T-helper 22 cell (primary cell): ENCODE results near the gene HDAC11.
"Not testable (repeated sequence)": the region's sequence is repeated elsewhere in the genome, so short reads cannot be mapped to it uniquely, and the experiment has no call there.

ENCODE experiments used
- DNase-seq: peaks from one replicate; pipeline ENCODE4 v3.0.0-alpha.2; 2020; ENCODE audit warnings: low read depth

HDAC11 gene, protein sequence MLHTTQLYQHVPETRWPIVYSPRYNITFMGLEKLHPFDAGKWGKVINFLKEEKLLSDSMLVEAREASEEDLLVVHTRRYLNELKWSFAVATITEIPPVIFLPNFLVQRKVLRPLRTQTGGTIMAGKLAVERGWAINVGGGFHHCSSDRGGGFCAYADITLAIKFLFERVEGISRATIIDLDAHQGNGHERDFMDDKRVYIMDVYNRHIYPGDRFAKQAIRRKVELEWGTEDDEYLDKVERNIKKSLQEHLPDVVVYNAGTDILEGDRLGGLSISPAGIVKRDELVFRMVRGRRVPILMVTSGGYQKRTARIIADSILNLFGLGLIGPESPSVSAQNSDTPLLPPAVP

DNA sequence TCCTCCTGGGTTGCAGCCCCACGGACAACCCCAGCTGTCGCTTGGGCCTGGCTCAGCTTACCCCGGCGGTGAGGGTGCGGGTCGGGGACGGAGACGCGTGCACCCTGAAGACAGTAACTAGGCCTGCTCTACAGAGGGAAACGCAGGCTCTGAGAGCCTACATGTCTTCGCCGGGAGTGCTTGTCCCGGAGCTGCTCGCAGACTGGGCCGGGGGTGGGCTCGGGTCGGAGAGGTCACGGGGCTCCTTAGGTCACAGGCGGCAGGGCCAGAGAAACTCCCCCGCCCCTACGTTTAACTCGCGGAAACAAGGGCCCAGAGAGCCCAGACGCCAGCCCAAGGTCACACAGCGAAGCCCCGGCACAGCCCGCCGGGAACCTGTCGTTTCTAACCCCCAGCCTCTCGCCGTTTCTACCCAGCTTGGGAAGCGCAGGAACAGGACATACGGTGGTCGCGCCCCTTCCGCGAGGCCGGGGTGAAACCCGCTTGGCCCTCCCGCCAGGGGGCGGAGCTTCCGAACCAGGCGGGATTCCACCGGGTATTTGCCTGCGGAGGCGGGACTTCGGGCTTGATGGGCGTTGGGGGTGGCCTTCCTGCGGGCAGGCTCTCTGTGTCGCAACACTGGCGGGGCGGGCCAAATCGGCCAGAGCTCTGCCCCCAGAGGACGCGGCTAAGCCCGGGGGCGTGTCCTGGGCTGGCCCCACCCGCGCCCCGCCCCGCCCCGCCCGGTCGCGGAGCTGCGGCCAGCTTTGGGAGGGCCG is at the start of gene HDAC11:
HDAC11 (plus strand) TSS at position 725 of the 758 bp plus-strand sequence. CDS start 42 bp downstream, outside the sequence.
- DNase-seq: peak; percentile 97

DNA sequence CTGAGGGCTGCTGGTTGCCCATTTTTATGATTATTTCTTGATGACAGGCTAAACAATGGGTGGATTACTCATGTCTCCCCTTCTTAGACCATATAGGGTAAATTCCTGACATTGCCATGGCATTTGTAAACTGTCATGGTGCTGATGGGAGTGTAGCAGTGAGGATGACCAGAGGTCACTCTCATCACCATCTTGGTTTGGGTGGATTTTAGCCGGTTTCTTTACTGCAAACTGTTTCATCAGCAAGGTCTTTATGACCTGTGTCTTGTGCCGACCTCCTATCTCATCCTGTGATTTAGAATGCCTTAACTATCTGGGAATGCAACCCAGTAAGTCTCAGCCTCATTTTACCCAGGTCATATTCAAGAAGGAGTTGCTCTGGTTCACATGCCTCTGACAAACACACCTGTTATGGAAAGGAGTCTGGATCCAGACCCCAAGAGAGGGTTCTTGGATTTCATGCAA is 49.7 kb upstream of the HDAC11 start:
- DNase-seq: not testable (repeated sequence)

DNA sequence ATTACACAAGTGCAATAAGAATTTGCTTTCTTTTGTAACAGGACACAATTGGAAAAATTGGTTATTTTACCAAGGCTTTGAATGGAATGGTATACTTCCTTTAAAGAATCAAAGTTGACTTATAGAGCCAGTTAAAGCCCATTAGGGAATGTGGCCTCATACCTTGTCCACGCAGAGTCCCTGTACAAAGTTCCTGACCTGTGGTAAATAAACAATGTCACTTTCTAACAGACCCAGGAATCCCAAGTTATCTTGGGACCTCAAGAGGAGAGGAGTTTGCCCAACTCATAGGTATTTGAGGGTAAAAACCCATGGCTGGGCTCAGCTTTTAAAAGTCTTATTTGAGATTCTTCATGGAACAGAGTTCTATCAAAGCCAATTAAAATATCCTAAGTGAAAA is 48.0 kb upstream of the HDAC11 start:
- DNase-seq: no peak

DNA sequence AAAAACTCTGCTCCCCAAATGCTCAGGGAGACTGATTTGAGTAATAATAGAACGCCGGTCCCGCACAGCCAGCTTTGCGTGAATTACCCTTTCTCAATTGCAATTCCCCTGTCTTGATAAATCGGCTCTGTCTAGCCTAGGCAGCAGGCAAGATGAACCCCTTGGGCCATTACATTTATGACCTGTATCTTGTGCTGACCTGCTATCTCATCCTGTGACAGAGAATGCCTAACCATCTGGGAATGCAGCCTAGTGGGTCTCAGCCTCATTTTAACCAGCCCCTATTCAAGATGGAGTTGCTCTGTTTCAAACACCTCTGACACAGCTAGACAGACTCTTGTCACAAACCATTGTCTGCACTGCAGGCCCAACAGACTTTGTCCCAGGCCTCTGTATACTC is 46.2 kb upstream of the HDAC11 start:
- DNase-seq: no peak

DNA sequence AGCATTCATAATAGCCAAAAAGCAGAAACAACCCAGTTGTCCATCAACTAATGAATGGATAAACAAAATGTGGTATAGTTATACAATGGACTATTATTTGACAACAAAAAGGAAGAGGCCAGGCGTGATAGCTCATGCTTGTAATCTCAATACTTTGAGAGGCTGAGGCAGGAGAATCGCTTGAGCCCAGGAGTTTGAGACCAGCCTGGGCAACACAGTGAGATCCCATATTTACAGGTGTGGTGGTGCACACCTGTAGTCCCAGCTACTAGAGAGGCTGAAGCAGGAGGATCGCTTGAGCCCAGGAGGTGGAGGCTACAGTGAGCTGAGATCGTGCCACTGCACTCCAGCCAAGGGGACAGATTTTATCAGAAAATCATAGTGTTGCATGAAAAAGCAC is 43.9 kb upstream of the HDAC11 start:
- not testable (repeated sequence) for DNase-seq

DNA sequence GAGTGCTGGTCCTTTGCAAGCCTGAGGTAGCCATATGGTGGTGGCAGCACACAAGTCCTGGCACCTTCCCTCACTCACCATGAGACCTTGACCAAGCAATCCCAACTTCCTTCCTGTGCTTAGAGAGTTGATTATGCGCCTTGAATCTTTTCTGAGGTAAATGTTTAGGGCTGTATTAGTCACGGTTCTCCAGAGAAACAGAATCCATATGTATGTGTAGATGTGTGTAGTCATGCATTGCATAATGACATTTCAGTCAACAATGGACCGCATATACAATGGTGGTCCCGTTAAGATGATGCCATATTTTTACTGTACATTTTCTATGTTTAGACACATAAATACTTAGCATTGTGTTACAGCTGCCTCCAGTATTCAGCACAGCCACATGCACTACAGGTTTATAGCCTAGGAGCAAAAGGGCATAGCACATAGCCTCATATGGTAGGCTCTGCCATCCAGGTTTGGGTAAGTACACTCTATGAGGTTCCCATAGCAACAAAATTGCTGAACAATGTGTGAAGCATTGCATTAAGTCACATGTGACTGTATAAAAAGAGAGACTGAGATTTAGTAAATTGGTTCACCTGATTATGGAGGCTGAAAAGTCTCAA is 39.8 kb upstream of the HDAC11 start:
- DNase-seq: no peak

DNA sequence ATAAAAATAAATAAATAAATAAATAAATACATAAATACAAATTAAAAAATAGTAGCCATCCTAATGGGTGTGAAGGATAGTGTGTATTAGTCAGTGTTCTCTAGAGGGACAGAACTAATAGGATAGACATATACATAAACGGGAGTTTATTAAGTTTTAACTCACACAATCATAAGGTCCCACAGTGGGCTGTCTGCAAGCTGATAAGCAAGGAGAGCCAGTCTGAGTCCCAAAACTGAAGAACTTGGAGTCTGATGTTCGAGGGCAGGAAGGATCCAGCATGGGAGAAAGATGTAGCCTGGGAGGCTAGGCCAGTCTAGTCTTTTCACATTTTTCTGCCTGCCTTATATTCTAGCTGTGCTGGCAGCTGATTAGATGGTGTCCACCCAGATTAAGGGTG is 37.2 kb upstream of the HDAC11 start:
- DNase-seq: not testable (repeated sequence)

DNA sequence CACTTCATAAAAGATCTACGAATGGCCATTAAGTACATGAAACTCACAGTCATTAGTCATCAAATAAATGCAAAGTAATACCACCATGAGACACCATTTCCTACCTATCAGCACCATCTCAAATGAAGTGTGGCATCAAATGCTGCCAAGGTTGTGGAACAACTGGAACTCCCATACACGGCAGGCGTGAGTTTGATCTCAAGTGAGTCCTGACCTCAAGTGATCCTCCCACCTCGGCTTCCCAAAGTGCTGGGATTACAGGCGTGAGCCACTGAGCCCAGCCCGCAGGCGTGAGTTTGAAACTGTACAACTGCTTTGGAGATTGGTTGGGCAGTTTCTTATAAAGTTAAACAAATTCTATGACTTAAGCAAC is 28.8 kb upstream of the HDAC11 start:
- peak; percentile 30 for DNase-seq

DNA sequence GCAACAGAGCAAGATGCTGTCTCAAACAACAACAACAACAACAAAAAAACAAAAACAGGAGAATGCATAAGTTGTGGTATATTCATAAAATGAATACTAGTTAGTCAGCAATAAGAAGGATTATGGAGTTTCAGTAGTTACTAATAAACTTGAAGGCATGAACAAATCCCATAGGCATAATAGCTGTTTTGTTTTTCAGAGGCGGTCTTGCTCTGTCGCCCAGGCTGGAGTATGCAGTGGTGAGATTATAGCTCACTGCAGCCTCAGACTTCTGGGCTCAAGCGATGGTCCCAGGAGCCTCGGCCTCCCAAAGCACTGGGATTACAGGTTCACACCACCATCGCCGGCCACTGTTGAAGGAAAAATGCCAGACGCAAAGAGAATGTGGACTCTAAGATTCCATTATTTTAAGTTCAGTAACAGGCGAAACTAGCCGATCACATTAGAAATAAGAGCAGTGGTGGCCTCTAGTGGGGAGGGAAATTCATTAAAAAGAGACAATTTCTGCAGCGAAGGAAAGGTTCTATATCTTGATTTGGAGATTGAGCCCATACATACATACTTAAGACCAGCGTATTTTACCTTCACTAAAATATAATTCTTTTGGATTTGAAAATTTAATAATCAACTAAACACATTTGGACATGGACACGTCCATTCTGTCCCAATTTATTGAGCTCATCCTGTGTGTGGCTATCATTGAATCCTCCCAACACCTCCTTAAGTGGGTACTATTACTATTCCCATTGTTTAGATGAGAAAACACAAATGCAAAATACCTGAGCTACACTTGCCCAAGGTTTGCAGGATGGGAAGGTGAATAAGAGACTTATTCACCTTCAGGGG is 27.4 kb upstream of the HDAC11 start:
- no peak for DNase-seq

DNA sequence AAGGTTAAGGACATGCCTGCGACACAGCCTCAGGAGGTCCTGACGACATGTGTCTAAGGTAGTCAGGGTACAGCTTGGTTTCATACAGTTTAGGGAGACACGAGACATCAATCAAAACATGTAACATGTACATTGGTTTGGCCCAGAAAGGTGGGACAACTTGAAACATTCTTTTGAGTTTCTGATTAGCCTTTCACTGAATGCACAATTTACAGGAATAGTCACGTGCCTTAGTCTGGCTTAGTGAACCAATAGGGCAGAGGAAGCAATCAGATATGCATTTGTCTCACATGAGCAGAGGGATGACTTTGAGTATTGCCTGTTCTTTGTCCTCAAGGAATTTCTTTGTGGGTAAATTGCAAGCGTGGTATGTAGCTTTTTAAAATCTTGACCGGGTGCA is 24.5 kb upstream of the HDAC11 start:
- no peak for DNase-seq

DNA sequence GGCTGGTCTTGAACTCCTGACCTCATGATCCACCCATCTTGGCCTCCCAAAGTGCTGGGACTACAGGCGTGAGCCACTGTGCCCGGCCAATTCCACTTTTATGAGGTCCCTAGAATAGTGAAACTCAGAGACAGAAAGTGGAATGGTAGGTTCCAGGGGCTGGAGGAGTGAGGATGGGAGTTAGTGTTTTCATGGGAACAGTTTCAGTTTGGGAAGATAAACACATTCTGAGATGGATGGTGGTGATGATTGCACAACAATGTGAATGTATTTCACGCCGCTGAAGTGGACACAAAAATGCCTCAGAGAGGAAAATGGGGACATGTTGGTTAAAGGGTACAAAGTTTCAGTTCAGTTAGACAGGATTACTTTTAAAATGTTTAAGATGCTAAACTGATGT is 22.5 kb upstream of the HDAC11 start:
- DNase-seq: no peak

DNA sequence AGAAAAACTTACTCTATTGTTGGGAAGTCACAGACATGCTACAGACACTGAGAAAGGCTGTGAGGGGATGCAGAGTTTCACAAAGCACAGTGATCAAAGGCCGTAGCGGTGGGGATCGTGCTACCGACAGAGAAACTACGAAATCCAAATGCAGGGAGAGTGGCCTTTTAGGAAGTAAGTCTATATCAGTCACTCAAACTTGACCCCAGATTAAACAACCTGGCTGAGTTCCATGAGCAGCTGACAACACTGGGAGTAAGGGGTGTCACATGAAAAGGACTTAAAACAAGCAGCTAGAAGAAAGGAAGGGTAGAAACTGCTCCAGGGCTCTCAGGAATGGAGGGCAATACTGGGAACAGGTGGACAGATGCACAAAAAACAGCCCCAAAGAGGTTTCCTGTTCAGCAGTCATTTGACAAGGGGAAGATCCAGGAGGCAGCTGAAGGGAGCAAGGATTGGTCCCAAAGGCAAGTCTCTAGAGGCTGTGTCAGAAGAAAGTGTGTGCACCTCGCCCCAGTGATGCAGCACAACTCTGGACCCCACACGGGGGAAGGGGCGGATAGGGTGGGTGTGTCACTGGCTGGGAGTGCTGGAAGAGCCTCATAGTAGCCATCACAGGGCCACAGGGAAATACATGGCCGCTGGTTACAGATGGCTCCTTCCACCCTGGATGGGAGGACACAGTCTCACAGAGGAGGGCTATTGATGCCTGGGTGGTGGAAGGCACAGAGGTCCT is 20.3 kb upstream of the HDAC11 start:
- no peak for DNase-seq

DNA sequence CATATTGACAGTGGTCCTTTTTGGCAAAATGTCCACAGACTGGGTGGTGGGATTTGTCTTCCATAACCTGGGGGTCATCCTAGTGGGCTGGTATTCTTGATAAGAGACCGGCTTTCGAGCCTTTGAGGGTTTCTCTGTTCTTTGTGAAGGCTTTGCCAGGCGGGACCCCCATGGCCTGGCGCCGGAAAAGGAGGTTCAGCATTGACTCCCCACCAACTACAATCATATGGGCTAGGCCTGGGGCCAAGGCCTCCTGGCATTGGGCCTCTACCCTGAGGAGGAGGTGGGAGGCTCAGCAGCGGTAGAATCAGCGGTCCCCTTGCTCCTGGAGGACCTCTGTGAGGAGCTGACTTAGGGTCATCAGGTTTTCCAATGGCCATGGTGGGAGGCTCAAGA is 19.8 kb upstream of the HDAC11 start:
- DNase-seq: no peak

DNA sequence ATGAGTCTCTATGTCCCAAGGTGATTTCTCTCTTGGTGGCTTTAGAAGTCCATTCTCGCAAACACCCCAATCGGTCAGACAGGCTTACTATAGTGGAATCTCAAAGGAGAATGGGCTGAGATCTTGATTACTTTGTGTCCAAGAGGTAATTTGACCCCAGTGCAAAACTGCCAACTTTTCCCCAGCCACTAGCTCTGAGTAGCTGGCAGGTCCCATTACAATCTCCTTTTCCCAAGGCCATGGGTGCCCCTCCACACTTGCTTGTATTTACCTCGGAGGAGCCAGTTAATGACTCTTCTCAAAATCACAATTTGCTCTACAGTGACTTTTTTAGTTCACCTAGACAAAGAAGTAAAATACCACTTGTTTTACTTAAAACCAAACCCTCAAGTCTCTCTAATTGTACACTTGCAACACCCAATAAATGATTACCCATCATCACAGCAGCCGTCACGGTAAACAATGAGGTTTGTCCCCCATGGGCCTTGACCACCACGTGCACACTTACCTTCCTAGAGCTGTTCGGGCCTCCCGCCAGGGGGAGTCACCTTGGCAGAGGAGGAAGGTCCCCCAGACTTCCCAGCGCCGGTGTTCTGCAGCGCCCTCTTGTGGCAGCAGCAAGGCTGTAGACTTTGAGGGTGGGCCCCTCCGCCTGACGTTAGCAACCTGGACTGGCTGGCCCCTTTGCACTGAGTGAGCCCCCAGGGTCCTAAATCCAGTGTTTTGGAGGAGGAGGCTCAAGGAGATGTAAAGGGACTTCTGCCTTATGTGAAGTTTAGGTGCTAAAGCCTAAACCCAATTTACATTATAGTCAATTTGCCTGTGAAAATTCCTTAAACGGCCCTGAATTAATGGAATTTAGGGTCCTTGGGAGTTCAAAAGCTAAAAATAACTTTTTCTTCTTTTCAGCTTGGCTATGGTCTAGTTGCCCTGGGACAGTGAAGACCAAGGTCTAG is 18.7 kb upstream of the HDAC11 start:
- peak; percentile 56 for DNase-seq

DNA sequence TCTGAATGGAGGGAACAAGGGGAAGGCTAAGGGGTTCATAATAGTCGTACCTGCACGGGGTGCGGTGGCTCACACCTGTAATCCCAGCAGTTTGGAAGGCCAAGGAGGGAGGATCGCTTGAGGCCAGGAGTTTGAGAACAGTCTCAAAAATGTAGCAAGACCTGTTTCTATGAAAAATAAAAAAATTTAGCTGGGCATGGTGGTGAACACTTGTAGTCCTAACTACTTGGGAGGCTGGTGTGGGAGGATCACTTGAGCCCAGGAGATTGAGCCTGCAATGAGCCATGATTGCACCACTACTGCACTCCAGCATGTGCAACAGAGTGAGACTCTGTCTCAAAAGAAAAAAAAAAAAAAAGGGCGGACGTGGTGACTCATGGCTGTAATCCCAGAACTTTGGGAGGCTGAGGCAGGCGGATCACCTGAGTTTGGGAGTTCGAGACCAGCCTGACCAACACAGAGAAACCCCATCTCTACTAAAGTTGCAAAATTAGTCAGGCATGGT is 17.9 kb upstream of the HDAC11 start:
- no peak for DNase-seq

DNA sequence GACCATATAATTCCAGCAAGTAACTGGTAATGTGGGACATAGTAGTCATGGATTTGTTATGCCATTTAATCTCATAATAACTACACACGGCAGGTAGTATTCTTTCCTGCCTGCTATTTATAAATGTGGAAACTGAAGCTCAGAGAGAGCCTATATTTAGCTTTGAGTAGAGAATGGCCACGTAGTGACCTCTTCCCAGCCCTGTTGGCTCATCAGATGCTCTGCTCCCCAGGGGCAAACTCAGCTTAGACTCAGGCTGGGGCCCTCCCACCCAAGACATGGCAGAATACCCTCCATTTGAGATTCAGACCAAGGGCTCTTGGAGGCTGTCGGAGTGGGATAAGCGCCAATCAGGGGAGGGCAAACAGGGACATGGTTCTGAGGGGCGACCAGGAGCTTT is 17.3 kb upstream of the HDAC11 start:
- DNase-seq: no peak

DNA sequence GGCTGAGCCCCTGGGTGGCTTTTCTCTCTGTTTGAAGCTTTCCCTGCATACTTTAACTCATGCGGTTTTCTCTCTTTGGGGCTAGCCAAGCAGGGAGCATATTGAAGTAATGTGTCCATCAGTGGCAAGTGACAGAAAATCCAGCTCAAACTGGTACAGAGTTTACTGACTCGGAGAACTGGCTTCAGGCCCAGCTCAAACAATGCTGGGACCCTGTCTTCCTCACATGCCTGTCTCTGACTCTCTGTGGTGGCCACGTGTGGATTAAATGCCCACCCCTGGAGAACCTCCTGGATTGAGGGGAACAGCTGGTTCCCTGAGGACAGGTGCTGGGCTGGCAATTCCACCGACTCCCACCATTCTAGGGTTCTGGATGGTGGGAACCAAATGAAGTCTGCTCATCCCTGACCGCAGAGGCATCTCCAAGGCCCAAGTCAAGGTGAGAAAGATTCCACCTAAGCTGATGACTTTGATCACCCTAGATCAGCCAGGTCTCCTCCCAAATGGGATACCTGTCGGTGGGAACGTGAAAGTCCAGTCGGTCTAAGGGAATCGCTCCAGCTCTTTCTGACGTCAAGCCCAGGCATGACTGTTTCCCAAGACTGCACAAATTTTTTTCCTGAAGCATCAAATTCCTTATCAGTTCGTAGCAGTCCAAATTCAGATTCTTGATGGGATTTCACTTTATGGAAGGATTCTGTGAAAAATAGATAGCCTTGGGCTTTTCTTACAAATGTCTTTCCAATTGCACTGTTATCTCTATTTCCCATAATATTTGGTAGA is 16.3 kb upstream of the HDAC11 start:
- DNase-seq: no peak

DNA sequence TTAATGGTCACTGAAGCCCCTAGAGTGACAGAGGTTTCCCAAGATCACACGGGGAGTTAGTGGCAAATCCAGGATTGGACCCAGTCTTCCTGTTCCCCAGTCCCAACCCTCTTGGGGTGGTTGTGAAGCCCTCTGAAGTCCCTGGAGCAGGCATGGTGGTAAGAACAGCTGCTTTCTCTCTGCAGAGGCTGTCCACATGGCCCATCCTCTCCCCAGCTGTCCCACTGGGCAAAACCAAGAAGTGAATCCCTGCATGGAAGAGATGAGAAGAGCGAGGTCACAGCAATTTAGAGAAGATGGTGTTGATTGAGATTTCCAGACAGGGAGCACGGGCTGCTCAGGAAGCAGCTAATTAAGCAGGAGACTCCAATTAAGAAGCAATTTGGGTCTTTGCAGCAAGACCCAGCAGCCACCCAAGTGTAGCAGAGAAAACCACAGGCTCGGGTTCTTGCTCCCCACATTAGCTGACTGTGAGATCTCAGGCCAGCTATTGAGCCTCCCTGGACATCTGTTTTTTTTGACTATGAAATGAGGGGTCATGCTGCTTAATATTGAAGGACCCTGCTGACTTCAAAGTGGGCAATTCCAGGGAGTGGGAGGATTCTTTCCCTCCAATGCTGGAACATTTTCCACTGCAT is 14.8 kb upstream of the HDAC11 start:
- DNase-seq: no peak

DNA sequence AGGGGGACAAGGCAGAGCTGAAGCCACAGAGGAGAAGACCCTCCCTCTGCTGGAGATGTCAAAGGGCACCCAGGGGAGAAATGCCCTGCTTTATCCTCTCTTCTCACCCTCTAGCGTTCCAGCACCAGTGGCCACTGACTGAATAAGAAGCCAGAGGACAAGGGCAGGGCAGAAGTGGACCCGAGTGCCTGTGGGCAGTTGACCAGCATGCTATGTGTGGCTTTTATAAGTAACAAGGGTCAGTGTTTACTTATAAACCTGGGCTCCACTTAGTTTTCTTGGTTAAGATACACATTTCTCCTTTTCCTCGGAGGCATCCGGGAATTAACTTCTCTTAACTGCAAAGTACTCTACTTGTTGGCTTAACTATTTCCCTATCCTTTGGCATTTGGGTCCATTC is 13.3 kb upstream of the HDAC11 start:
- no peak for DNase-seq
